AG04450 (cell line): Measurements from ENCODE around the gene AP1AR. TPM values are rescaled to one million over a fixed set of nuclear protein-coding genes. Genes with fewer than 3 reads are reported as not detected.
"Not testable (repeated sequence)": the region's sequence is repeated elsewhere in the genome, so short reads cannot be mapped to it uniquely, and the experiment has no call there.

Experiments used
- CTCF ChIA-PET: fragments of 300-600, 350-600 bp; formaldehyde crosslinking; extraction: SDS; loops from one replicate; lab custom pipeline; 2022; ENCODE audit warnings: antibody characterized with exemption, inconsistent platforms; lab: Charles Lee
- POLR2A ChIA-PET: fragments of 350-600 bp; formaldehyde crosslinking; extraction: SDS; loops from one replicate; lab custom pipeline; 2021; ENCODE audit warnings: antibody characterized with exemption, inconsistent platforms; lab: Yijun Ruan, JAX
- DNase-seq: peaks from one replicate; pipeline ENCODE4 v3.0.0-alpha.2; 2011; ENCODE audit warnings: low read depth, low spot score
- H3K27ac ChIP-seq: one replicate; pipeline ENCODE4 v1.5.1; 2012; ENCODE audit warnings: low read depth, low read length, control low read depth
- H3K27me3 ChIP-seq: one replicate; pipeline ENCODE4 v1.6.0; 2012; ENCODE audit warnings: low read length; ENCODE audit not compliant: control insufficient read depth, insufficient read depth
- H3K4me3 ChIP-seq: 2 replicates; pipeline ENCODE4 v1.5.1; 2011; ENCODE audit warnings: mild to moderate bottlenecking, low read depth, low read length, control low read depth
- H3K9me3 ChIP-seq: 2 replicates; pipeline ENCODE4 v1.5.1; 2012; ENCODE audit warnings: low read length; ENCODE audit not compliant: control insufficient read depth, insufficient read depth
- CTCF ChIP-seq: IDR thresholded peaks from 2 replicates; pipeline ENCODE4 v1.5.1; 2011; ENCODE audit warnings: low read depth, low read length, control low read depth, inconsistent platforms
- polyA plus RNA-seq: library from polyadenylated mRNA; depleted of rRNA; stranded (reverse); fragments of >200 nt; gene quantifications from 2 replicates; pipeline ENCODE4 v1.2.3, GENCODE V29; 2011

The AP1AR gene
- polyA plus RNA-seq, 1 experiment: 11.8 TPM

DNA sequence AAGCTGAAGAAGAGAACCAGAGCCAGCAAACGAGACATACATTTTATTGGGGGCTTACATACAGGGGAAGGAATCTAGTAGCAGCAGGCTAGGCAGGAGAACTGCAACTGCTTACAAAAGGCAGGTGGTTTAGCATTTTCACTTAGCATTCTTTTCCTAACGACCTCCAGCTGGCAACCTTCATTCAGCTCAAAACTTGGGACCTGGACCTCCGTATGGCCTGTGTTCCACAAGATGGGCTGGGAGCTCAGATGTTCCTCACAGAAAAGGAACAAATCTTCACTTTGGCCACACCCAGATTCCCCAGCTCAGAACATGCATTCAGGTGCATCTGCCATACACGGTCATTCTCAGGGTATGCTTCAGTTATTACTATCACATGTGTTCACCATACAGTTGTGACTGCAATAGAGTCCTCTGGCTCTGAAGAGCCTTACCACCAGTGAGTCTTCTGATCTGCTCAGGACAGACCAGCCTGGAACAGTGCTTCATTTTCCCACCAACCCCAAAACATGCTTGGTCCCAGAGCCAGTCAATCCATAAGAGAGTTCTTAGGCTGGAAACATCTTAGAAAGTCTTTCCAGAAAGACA, 29.6 kb upstream of the AP1AR start:
- H3K27ac ChIP-seq: no peak overlapping the region
- no peak overlapping the region for H3K4me3 ChIP-seq
- ChIA-PET CTCF (interaction anchor here (0.9 kb wide), 1 partner anchor 12 kb away, joined by 3 read pairs; no protein-coding TSS in a partner anchor), POLR2A (no interaction called here)
- no peak for TF ChIP-seq CTCF
- no peak for DNase-seq
- no peaks in the 10 kb centered on the region for H3K9me3 ChIP-seq
- H3K27me3 ChIP-seq: no peaks in the 10 kb centered on the region

- ChIA-PET POLR2A (no interaction called here), CTCF (interaction anchor here (0.7 to 1.4 kb wide), 2 partner anchors 48 to 104 kb away, joined by 4 to 5 read pairs; no protein-coding TSS in a partner anchor)
- Histone ChIP-seq H3K27ac (no peak overlapping the region), H3K9me3 (no peaks in the 10 kb centered on the region), H3K4me3 (no peak overlapping the region), H3K27me3 (no peaks in the 10 kb centered on the region)
- TF ChIP-seq CTCF: no peak
- DNase-seq: no peak
Observed at GRCh38 chr4:112203593-112203992, 28.0 kb upstream of the AP1AR start.

GRCh38 chr4:112206431-112206830, 25.2 kb upstream of the AP1AR start:
- Histone ChIP-seq H3K4me3 (no peak overlapping the region), H3K27me3 (no peaks in the 10 kb centered on the region), H3K27ac (no peak overlapping the region), H3K9me3 (no peaks in the 10 kb centered on the region)
- ChIA-PET POLR2A (no interaction called here), CTCF (no interaction called here)
- TF ChIP-seq CTCF: no peak
- DNase-seq: no peak

DNA sequence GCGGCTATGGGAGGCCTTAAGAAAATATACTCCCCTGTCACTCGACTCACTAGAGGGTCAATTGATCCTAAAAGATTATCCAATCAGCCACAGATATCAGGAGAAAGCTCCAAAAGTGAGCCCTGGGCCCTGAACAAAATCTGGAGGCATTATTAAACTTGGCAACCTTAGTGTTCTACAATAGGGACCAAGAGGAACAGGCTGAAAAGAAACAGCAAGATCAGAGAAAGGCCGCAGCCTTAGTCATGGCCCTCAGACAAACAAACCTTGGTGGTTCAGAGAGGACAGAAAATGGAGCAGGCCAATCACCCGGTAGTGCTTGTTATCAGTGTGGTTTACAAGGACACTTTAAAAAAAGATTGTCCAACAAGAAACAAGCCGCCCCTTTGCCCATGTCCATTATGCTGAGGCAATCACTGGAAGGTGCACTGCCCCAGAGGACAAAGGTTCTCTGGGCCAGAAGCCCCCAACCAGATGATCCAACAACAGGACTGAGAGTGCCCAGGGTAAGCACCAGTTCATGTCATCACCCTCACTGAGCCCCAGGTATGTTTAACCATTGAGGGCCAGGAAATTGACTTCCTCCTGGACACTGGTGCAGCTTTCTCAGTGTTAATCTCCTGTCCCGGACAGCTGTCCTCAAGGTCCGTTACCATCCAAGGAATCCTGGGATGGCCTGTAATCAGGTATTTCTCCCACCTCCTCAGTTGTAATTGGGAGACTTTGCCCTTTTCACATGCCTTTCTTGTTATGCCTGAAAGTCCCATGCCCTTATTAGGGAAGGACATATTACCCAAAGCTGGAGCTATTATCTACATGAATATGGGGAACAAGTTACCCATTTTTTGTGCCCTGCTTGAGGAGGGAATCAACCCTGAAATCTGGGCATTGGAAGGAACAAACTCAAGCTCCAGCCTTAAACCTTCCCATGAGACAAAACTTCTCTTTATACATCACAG, 23.2 kb upstream of the AP1AR start:
- H3K4me3 ChIP-seq, CTCF ChIA-PET, H3K9me3 ChIP-seq, POLR2A ChIA-PET, DNase-seq, H3K27me3 ChIP-seq, H3K27ac ChIP-seq: not testable (repeated sequence)

- Histone ChIP-seq H3K27me3 (no peaks in the 10 kb centered on the region), H3K9me3 (no peaks in the 10 kb centered on the region), H3K27ac (no peak overlapping the region), H3K4me3 (no peak overlapping the region)
- no peak for DNase-seq
- TF ChIP-seq CTCF: no peak
- ChIA-PET POLR2A (no interaction called here), CTCF (no interaction called here)
Observed at GRCh38 chr4:112210777-112211176, 20.8 kb upstream of the AP1AR start.
